ENCODE results near the gene TOE1. TPM values are rescaled to one million over a fixed set of nuclear protein-coding genes. Genes with fewer than 3 reads are reported as not detected.

TOE1 gene
- polyA plus RNA-seq, 3 donors, result 3.9 to 8.1 (median 5.8) TPM

DNA sequence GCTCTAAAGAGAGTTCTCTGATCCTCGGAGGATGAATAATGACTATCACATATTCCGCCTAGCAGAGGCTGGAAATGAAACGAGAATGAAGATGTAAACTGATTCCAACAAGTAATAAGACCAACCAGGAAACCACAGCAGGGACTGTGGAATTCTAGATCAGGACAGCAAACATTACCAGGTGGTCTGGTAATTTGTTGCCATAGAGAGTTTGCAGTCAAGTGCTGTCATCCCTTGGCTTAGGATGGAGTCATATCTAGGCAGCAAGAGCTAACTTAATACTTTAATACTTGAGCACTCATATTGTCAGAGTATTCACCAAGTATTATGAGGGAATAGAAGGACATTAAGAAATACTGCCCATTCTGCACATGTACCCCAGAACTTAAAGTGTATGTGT, 45.3 kb downstream of the TOE1 start:
- no peak overlapping the region for H3K27ac ChIP-seq (ENCODE audit: low read depth in 1 of 2, low read length in 2 of 2)
- Mint-ChIP-seq H3K4me3 (no peak overlapping the region), H3K27me3 (ENCODE audit: low read depth in 3 of 3) (no peaks in the 10 kb centered on the region), H3K9me3 (peaks cover 0 to 5% (median 0%) of the 10 kb centered on the region in 7 donors), H3K36me3 (peaks cover 0 to 4% of the 10 kb centered on the region in 2 donors), H3K4me1 (no peaks in the 10 kb centered on the region), H3K27ac (no peak overlapping the region)
- peaks cover 0 to 7% of the 10 kb centered on the region in 2 donors for H3K36me3 ChIP-seq (replicated peaks in 1 of 2; ENCODE audit: control insufficient read depth in 1 of 2, insufficient read depth in 2 of 2, low read length in 2 of 2)
- TF ChIP-seq, protein P1, sequence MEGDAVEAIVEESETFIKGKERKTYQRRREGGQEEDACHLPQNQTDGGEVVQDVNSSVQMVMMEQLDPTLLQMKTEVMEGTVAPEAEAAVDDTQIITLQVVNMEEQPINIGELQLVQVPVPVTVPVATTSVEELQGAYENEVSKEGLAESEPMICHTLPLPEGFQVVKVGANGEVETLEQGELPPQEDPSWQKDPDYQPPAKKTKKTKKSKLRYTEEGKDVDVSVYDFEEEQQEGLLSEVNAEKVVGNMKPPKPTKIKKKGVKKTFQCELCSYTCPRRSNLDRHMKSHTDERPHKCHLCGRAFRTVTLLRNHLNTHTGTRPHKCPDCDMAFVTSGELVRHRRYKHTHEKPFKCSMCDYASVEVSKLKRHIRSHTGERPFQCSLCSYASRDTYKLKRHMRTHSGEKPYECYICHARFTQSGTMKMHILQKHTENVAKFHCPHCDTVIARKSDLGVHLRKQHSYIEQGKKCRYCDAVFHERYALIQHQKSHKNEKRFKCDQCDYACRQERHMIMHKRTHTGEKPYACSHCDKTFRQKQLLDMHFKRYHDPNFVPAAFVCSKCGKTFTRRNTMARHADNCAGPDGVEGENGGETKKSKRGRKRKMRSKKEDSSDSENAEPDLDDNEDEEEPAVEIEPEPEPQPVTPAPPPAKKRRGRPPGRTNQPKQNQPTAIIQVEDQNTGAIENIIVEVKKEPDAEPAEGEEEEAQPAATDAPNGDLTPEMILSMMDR (IDR thresholded peaks at IDR 0.05), result no peak
- no peaks in the 10 kb centered on the region for H3K9me3 ChIP-seq (replicated peaks in 1 of 2; ENCODE audit: control insufficient read depth in 1 of 2, insufficient read depth in 1 of 2, low read length in 2 of 2)
- DNase-seq, result no peak
- H3K4me3 ChIP-seq (replicated peaks in 1 of 3; ENCODE audit: low read depth in 2 of 3, low read length in 3 of 3), result no peak overlapping the region
- H3K4me2 ChIP-seq (replicated peaks; ENCODE audit: extremely low read depth, low read length, poor library complexity, severe bottlenecking), result no peak overlapping the region
- intact Hi-C loops (cut with micrococcal nuclease), result no loop called here
- no peaks in the 10 kb centered on the region for H3K79me2 ChIP-seq (ENCODE audit: insufficient read depth, low read length)
- no peak overlapping the region for H2AFZ ChIP-seq (ENCODE audit: insufficient read depth, low read depth, low read length, poor library complexity, severe bottlenecking)
- no peaks in the 10 kb centered on the region for H4K20me1 ChIP-seq (ENCODE audit: insufficient read depth, low read length)
- no CpG with 5 or more reads among the region's 3 CpGs for WGBS (ENCODE audit: insufficient coverage)
- H3K4me1 ChIP-seq (ENCODE audit: control insufficient read depth in 1 of 2, insufficient read depth in 2 of 2, low read length in 2 of 2), result no peaks in the 10 kb centered on the region
- no peaks in the 10 kb centered on the region for H3K27me3 ChIP-seq (ENCODE audit: control insufficient read depth in 2 of 2, insufficient read depth in 2 of 2, low read length in 2 of 2)
- no peak overlapping the region for H3K9ac ChIP-seq (ENCODE audit: insufficient read depth, low read length, poor library complexity, severe bottlenecking)

DNA sequence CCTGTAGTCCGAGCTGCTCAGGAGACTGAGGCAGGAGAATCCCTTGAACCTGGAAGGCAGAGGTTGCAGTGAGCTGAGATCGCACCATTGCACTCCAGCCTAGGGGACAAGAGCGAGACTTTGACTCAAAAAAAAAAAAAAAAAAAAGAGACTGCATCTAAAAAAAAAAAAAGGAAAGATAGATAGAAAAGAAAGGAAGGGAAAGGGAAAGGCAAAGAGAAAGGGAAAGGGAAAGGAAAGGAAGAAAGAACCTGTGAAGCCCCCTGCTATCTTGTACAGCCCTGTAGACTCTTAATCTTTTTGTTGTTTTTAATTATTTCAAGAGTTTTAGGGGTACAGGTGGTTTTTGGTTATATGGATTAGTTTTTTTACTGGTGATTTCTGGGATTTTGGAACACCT, 46.2 kb downstream of the TOE1 start:
- 100% methylated on average over 1 of the region's 3 CpGs for WGBS (ENCODE audit: insufficient coverage)
- peaks cover 0 to 4% of the 10 kb centered on the region in 2 donors for H3K36me3 Mint-ChIP-seq
- Histone ChIP-seq H3K27ac (ENCODE audit: low read depth in 1 of 2, low read length in 2 of 2) (no peak overlapping the region), H3K4me1 (ENCODE audit: control insufficient read depth in 1 of 2, insufficient read depth in 2 of 2, low read length in 2 of 2) (no peaks in the 10 kb centered on the region), H3K4me2 (replicated peaks; ENCODE audit: extremely low read depth, low read length, poor library complexity, severe bottlenecking) (no peak overlapping the region), H3K79me2 (ENCODE audit: insufficient read depth, low read length) (no peaks in the 10 kb centered on the region), H4K20me1 (ENCODE audit: insufficient read depth, low read length) (no peaks in the 10 kb centered on the region), H3K9me3 (replicated peaks in 1 of 2; ENCODE audit: control insufficient read depth in 1 of 2, insufficient read depth in 1 of 2, low read length in 2 of 2) (no peaks in the 10 kb centered on the region), H2AFZ (ENCODE audit: insufficient read depth, low read depth, low read length, poor library complexity, severe bottlenecking) (no peak overlapping the region), H3K9ac (ENCODE audit: insufficient read depth, low read length, poor library complexity, severe bottlenecking) (no peak overlapping the region), H3K4me3 (replicated peaks in 1 of 3; ENCODE audit: low read depth in 2 of 3, low read length in 3 of 3) (no peak overlapping the region), H3K27me3 (ENCODE audit: control insufficient read depth in 2 of 2, insufficient read depth in 2 of 2, low read length in 2 of 2) (no peaks in the 10 kb centered on the region), H3K36me3 (replicated peaks in 1 of 2; ENCODE audit: control insufficient read depth in 1 of 2, insufficient read depth in 2 of 2, low read length in 2 of 2) (peaks cover 0 to 7% of the 10 kb centered on the region in 2 donors)
- H3K27ac Mint-ChIP-seq, result no peak overlapping the region
- intact Hi-C loops (cut with micrococcal nuclease), result no loop called here
- no peaks in the 10 kb centered on the region for H3K4me1 Mint-ChIP-seq
- H3K9me3 Mint-ChIP-seq, result peaks cover 0 to 5% (median 0%) of the 10 kb centered on the region in 7 donors
- no peaks in the 10 kb centered on the region for H3K27me3 Mint-ChIP-seq (ENCODE audit: low read depth in 3 of 3)
- TF ChIP-seq, protein P1 (IDR thresholded peaks at IDR 0.05), result no peak
- H3K4me3 Mint-ChIP-seq, result no peak overlapping the region
- DNase-seq, result no peak

Other genes starting within 250 kb of the TOE1 start
- gene ZSWIM5, start 133.6 kb upstream of the TOE1 start, polyA plus RNA-seq, result not detected
- gene HPDL, start 13.3 kb upstream of the TOE1 start, polyA plus RNA-seq, result under 1 TPM in 1 of 3 donors, not detected in 2; 0.17 TPM
- 10 to 100 TPM in 1 of 3 donors, 1 to 10 TPM in 2; 6.7 to 22.9 (median 8.1) TPM for gene MUTYH, start 270 bp downstream of the TOE1 start, polyA plus RNA-seq
- gene TESK2, start 151.0 kb downstream of the TOE1 start, polyA plus RNA-seq, result 10 to 100 TPM in 1 of 3 donors, 1 to 10 TPM in 2; 3.9 to 13.1 (median 4.1) TPM
- gene CCDC163, start 159.9 kb downstream of the TOE1 start, polyA plus RNA-seq, result 1 to 10 TPM in 1 of 3 donors, under 1 TPM in 2; 0.23 to 3.3 (median 0.97) TPM
- under 1 TPM in 2 of 3 donors, not detected in 1; 0.37 to 0.72 TPM for gene MMACHC, start 160.1 kb downstream of the TOE1 start, polyA plus RNA-seq
- gene PRDX1, start 181.7 kb downstream of the TOE1 start, polyA plus RNA-seq, result 100 to 1,000 TPM; 116 to 362 (median 294) TPM
- gene AKR1A1, start 210.7 kb downstream of the TOE1 start, polyA plus RNA-seq, result 100 to 1,000 TPM; 219 to 245 (median 219) TPM
- 10 to 100 TPM; 24.4 to 44.6 (median 27.5) TPM for gene NASP, start 243.9 kb downstream of the TOE1 start, polyA plus RNA-seq